H9 (cell line): Measurements from ENCODE around the gene EFNA1. TPM values are rescaled to one million over a fixed set of nuclear protein-coding genes. Genes with fewer than 3 reads are reported as not detected.

Source experiments
- DNase-seq: peaks from one replicate; pipeline ENCODE4 v3.0.0-alpha.2; 2017
- H2AFZ ChIP-seq: one replicate; pipeline ENCODE4 v1.6.1; 2013; ENCODE audit warnings: mild to moderate bottlenecking, low read length, control low read depth, moderate library complexity
- H2AK5ac ChIP-seq: 2 replicates; pipeline ENCODE4 v1.6.1; 2013; ENCODE audit warnings: low read length, control low read depth, mixed read lengths; ENCODE audit not compliant: insufficient read length
- H2BK120ac ChIP-seq: one replicate; pipeline ENCODE4 v1.6.1; 2013; ENCODE audit warnings: low read depth, mild to moderate bottlenecking, low read length, control low read depth, inconsistent platforms; ENCODE audit not compliant: poor library complexity, severe bottlenecking
- H2BK12ac ChIP-seq: 2 replicates; pipeline ENCODE4 v1.6.1; 2013; ENCODE audit warnings: low read length, control low read depth, mixed read lengths, low read depth; ENCODE audit not compliant: insufficient read length
- H2BK15ac ChIP-seq: 2 replicates; pipeline ENCODE4 v1.6.1; 2013; ENCODE audit warnings: low read depth, low read length, control low read depth
- H2BK20ac ChIP-seq: one replicate; pipeline ENCODE4 v1.6.1; 2013; ENCODE audit warnings: low read depth, mild to moderate bottlenecking, low read length, control low read depth, inconsistent platforms; ENCODE audit not compliant: poor library complexity, severe bottlenecking
- H2BK5ac ChIP-seq: 2 replicates; pipeline ENCODE4 v1.6.1; 2013; ENCODE audit warnings: low read length, control low read depth, mixed read lengths; ENCODE audit not compliant: insufficient read length
- H3K14ac ChIP-seq: 2 replicates; pipeline ENCODE4 v1.6.1; 2013; ENCODE audit warnings: low read length, control low read depth; ENCODE audit not compliant: insufficient read depth
- H3K18ac ChIP-seq: 2 replicates; pipeline ENCODE4 v1.6.1; 2013; ENCODE audit warnings: low read depth, mild to moderate bottlenecking, mixed read lengths, low read length, control low read depth; ENCODE audit not compliant: insufficient read length
- H3K23ac ChIP-seq: 2 replicates; pipeline ENCODE4 v1.6.1; 2013; ENCODE audit warnings: low read length, control low read depth, mixed read lengths, low read depth; ENCODE audit not compliant: insufficient read length
- H3K23me2 ChIP-seq: 2 replicates; pipeline ENCODE4 v1.6.1; 2013; ENCODE audit warnings: low read depth, mild to moderate bottlenecking, mixed read lengths, low read length, control low read depth; ENCODE audit not compliant: insufficient read length, poor library complexity, severe bottlenecking
- H3K27ac ChIP-seq: 2 replicates; pipeline ENCODE4 v1.5.1; 2013; ENCODE audit warnings: low read length, control low read depth, mixed read lengths, low read depth; ENCODE audit not compliant: insufficient read length
- H3K27me3 ChIP-seq: 2 replicates; pipeline ENCODE4 v1.6.1; 2013; ENCODE audit warnings: low read length, control low read depth, inconsistent platforms; ENCODE audit not compliant: insufficient read depth
- H3K4ac ChIP-seq: 2 replicates; pipeline ENCODE4 v1.6.1; 2013; ENCODE audit warnings: low read depth, mild to moderate bottlenecking, control low read depth, inconsistent platforms, low read length, moderate library complexity
- H3K4me1 ChIP-seq: 2 replicates; pipeline ENCODE4 v1.6.1; 2013; ENCODE audit warnings: low read length, control low read depth, inconsistent platforms; ENCODE audit not compliant: insufficient read depth
- H3K4me2 ChIP-seq: 2 replicates; pipeline ENCODE4 v1.6.1; 2013; ENCODE audit warnings: low read length, control low read depth, mixed read lengths; ENCODE audit not compliant: insufficient read length, insufficient read depth
- H3K56ac ChIP-seq: 2 replicates; pipeline ENCODE4 v1.6.1; 2013; ENCODE audit warnings: low read depth, mild to moderate bottlenecking, mixed read lengths, low read length, control low read depth; ENCODE audit not compliant: insufficient read length
- H3K79me1 ChIP-seq: 2 replicates; pipeline ENCODE4 v1.6.1; 2013; ENCODE audit warnings: low read depth, mild to moderate bottlenecking, moderate library complexity, low read length, control low read depth, inconsistent platforms; ENCODE audit not compliant: insufficient read depth, poor library complexity, severe bottlenecking
- H3K79me2 ChIP-seq: 2 replicates; pipeline ENCODE4 v1.6.1; 2013; ENCODE audit warnings: low read length, control low read depth, inconsistent platforms; ENCODE audit not compliant: insufficient read depth
- H3K9ac ChIP-seq: 2 replicates; pipeline ENCODE4 v1.6.1; 2013; ENCODE audit warnings: low read length, control low read depth, mixed read lengths; ENCODE audit not compliant: insufficient read length; ENCODE audit errors: extremely low read depth
- H3K9me3 ChIP-seq: one replicate; pipeline ENCODE4 v1.6.1; 2013; ENCODE audit warnings: low read depth, low read length, inconsistent platforms; ENCODE audit not compliant: control insufficient read depth
- H3T11ph ChIP-seq: one replicate; pipeline ENCODE4 v1.6.1; 2013; ENCODE audit warnings: mild to moderate bottlenecking, low read length, control low read depth, inconsistent platforms
- H4K20me1 ChIP-seq: one replicate; pipeline ENCODE4 v1.6.1; 2013; ENCODE audit not compliant: control insufficient read depth, insufficient read length, insufficient read depth
- H4K5ac ChIP-seq: 2 replicates; pipeline ENCODE4 v1.6.1; 2013; ENCODE audit warnings: low read depth, mild to moderate bottlenecking, mixed read lengths, low read length, control low read depth; ENCODE audit not compliant: insufficient read length
- H4K8ac ChIP-seq: replicated peaks from 2 replicates; pipeline ENCODE4 v1.6.1; 2013; ENCODE audit warnings: low read length, control low read depth, mixed read lengths, low read depth; ENCODE audit not compliant: insufficient read length
- H4K91ac ChIP-seq: 2 replicates; pipeline ENCODE4 v1.6.1; 2013; ENCODE audit warnings: low read depth, mild to moderate bottlenecking, moderate library complexity, mixed read lengths, low read length, control low read depth; ENCODE audit not compliant: insufficient read length
- H3K27ac Mint-ChIP-seq, 3 experiments: 2 replicates in 2 of 3; 3 replicates in 1 of 3; pipeline ENCODE4 v1.8.0; 2020 to 2021; ENCODE audit warnings: mixed read lengths in 3 of 3, mild to moderate bottlenecking in 1 of 3, moderate library complexity in 1 of 3
- H3K27me3 Mint-ChIP-seq: 2 replicates; pipeline ENCODE4 v1.8.0; 2021; ENCODE audit warnings: low read depth, mild to moderate bottlenecking, moderate library complexity, mixed read lengths
- H3K36me3 Mint-ChIP-seq, 3 experiments: 2 replicates in 2 of 3; 3 replicates in 1 of 3; pipeline ENCODE4 v1.8.0; 2020 to 2021; ENCODE audit warnings: low read depth in 3 of 3, mixed read lengths in 3 of 3; ENCODE audit not compliant: insufficient read depth in 1 of 3
- H3K4me1 Mint-ChIP-seq, 2 experiments: 2 replicates each; pipeline ENCODE4 v1.8.0; 2020; ENCODE audit warnings: mixed read lengths in 2 of 2
- H3K4me3 Mint-ChIP-seq, 2 experiments: 2 replicates in 1 of 2; 3 replicates in 1 of 2; pipeline ENCODE4 v1.8.0; 2020 to 2021; ENCODE audit warnings: mild to moderate bottlenecking in 2 of 2, mixed read lengths in 2 of 2, moderate library complexity in 1 of 2
- H3K9me3 Mint-ChIP-seq, 2 experiments: 2 replicates in 1 of 2; 3 replicates in 1 of 2; pipeline ENCODE4 v1.8.0; 2020; ENCODE audit warnings: mild to moderate bottlenecking in 2 of 2, mixed read lengths in 2 of 2, moderate library complexity in 1 of 2
- WGBS: extraction: QIAGEN DNeasy Blood & Tissue Kit; methylation state at CpG from one replicate; pipeline ENCODE4 v1.1.7; 2013; ENCODE audit warnings: missing lambda C conversion rate, low lambda C conversion rate, mixed read lengths; ENCODE audit not compliant: insufficient read length; ENCODE audit errors: extremely low coverage; 5-methylcytosine and 5-hydroxymethylcytosine counted together
- total RNA-seq: library from RNA; stranded (reverse); gene quantifications from 2 replicates; pipeline ENCODE4 v1.2.1, GENCODE V29; 2021
- TF ChIP-seq, protein P1 (sequence below): fragments of 200-600 bp; sonication (generic); conservative IDR thresholded peaks from 3 replicates; pipeline ENCODE4 v1.8.0; 2021; ENCODE audit warnings: antibody characterized with exemption, mild to moderate bottlenecking

The EFNA1 gene
- total RNA-seq, 1 experiment from 2014 or later, result 1.4 TPM

DNA sequence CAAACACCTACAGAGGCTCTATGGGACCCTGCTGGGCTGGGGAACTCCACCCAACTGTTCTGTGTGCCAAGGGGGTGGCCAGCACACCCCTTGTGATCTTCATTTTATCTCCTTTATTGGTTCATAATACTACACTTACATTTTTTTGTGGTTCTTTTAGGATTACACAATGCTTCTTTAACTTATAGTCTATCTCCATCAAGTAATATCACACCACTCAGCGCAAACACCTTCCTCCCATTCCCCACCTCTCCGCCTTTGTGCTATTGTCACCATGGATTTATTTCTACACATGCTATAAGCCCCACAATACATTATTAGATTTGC is 33.1 kb upstream of the EFNA1 start:
- Histone ChIP-seq H3K23me2 (peaks cover 6% of the 10 kb centered on the region), H3K23ac (no peak overlapping the region), H3K4me1 (no peaks in the 10 kb centered on the region), H4K91ac (no peak overlapping the region), H4K5ac (no peak overlapping the region), H3K9me3 (no peaks in the 10 kb centered on the region), H4K20me1 (no peaks in the 10 kb centered on the region), H3K27ac (no peak overlapping the region), H3K14ac (no peak overlapping the region), H2BK5ac (no peak overlapping the region), H3K9ac (no peak overlapping the region), H3T11ph (no peak overlapping the region), H2BK15ac (no peak overlapping the region), H2BK20ac (no peak overlapping the region), H3K79me1 (no peaks in the 10 kb centered on the region), H2BK12ac (no peak overlapping the region), H3K4ac (no peak overlapping the region), H3K18ac (no peak overlapping the region), H2BK120ac (no peak overlapping the region), H3K4me2 (no peak overlapping the region), H3K56ac (no peak overlapping the region), H2AFZ (no peak overlapping the region), H2AK5ac (no peak overlapping the region), H3K27me3 (peaks cover 2% of the 10 kb centered on the region; the same call in 1 of the 2 replicates), H4K8ac (no peak overlapping the region), H3K79me2 (no peaks in the 10 kb centered on the region)
- Mint-ChIP-seq H3K27ac (no peak overlapping the region), H3K4me3 (peak overlapping the region in 1 of 2 experiments; percentile 6; a peak in 1 of 5 replicates), H3K27me3 (peaks cover 52% of the 10 kb centered on the region), H3K9me3 (peaks cover 0 to 2% of the 10 kb centered on the region in 2 experiments; a peak in 1 of 5 replicates), H3K36me3 (no peaks in the 10 kb centered on the region), H3K4me1 (peaks cover 17 to 23% of the 10 kb centered on the region in 2 experiments)
- WGBS, result no CpG with 5 or more reads among the region's 2 CpGs
- no peak for DNase-seq
- TF ChIP-seq, protein P1, sequence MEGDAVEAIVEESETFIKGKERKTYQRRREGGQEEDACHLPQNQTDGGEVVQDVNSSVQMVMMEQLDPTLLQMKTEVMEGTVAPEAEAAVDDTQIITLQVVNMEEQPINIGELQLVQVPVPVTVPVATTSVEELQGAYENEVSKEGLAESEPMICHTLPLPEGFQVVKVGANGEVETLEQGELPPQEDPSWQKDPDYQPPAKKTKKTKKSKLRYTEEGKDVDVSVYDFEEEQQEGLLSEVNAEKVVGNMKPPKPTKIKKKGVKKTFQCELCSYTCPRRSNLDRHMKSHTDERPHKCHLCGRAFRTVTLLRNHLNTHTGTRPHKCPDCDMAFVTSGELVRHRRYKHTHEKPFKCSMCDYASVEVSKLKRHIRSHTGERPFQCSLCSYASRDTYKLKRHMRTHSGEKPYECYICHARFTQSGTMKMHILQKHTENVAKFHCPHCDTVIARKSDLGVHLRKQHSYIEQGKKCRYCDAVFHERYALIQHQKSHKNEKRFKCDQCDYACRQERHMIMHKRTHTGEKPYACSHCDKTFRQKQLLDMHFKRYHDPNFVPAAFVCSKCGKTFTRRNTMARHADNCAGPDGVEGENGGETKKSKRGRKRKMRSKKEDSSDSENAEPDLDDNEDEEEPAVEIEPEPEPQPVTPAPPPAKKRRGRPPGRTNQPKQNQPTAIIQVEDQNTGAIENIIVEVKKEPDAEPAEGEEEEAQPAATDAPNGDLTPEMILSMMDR, result no peak; the same call in 2 of the 3 replicates
